Measurements from ENCODE around the gene ATXN3.

Gene ATXN3

GRCh38 chr14:92109490-92109889 lies 3.1 kb upstream of the ATXN3 start:
- CTCF ChIA-PET: interaction anchor here (1.3 to 5.8 kb wide), 2 partner anchors 11 to 26 kb away, joined by 3 to 134 read pairs; partner anchors contain the start of genes CPSF2 and NDUFB1
- no peak for TF ChIP-seq CTCF (IDR thresholded peaks at IDR 0.05; ENCODE audit: control extremely low read depth, extremely low read depth, low read depth, missing control alignments)
- POLR2A ChIA-PET: no interaction called here
- DNase-seq (ENCODE audit: extremely low spot score): no peak

GRCh38 chr14:92108345-92109254 lies 2.2 kb upstream of the ATXN3 start:
- POLR2A ChIA-PET: no interaction called here
- TF ChIP-seq CTCF (IDR thresholded peaks at IDR 0.05; ENCODE audit: control extremely low read depth, extremely low read depth, low read depth, missing control alignments): no peak
- CTCF ChIA-PET: interaction anchor here (1.3 to 5.8 kb wide), 4 partner anchors 11 to 68 kb away, joined by 3 to 134 read pairs (median 9); partner anchors contain the start of genes CPSF2, NDUFB1 and TRIP11
- DNase-seq (ENCODE audit: extremely low spot score): no peak

GRCh38 chr14:92105893-92106142 lies 564 bp downstream of the ATXN3 start:
- DNase-seq (ENCODE audit: extremely low spot score): no peak
- ChIA-PET CTCF (interaction anchor here (0.7 to 5.8 kb wide), 11 partner anchors 11 to 368 kb away, joined by 3 to 134 read pairs (median 3); partner anchors contain the start of genes CPSF2, NDUFB1 and TRIP11), POLR2A (interaction anchor here (1.0 to 1.3 kb wide), 2 partner anchors 17 to 65 kb away, joined by 5 to 8 read pairs; partner anchors contain the start of genes CPSF2 and TRIP11)
- TF ChIP-seq CTCF (IDR thresholded peaks at IDR 0.05; ENCODE audit: control extremely low read depth, extremely low read depth, low read depth, missing control alignments): no peak

DNA sequence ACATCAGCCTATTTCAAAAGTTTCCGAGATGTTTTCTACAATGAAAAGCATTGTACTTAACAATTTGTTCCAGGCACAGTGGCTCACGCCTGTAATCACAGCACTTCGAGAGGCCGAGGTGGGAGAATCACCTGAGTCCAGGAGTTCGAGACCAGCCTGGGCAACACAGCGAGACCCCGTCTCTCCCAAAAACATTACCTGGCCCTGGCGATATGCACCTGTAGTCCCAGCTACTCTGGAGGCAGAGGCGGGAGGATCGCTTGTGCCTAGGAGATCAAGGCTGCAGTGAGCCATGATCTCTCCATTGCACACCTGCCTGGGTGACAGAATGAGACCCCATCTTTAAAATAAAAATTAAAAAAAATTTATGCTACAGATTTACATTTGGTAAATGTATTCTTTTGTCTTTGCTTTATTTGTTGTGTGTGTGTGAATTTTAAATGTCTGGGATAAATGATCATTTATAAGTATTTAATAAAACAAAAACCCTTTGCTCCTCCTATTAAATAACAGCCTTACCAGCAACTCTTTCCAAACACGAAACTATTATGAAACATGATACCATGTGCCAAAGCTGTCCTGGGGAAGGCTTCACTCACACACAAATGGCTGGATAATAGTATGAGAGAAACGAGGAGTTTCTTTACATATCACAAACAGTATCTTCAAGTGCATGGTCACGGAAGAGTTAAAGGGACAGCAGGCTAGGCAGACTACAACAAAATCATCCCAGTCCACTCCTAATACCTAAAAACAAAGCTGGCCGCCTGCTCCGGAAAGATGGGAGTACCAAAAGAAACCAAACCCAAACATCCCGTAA lies 1.1 kb downstream of the ATXN3 start:
- TF ChIP-seq CTCF (IDR thresholded peaks at IDR 0.05; ENCODE audit: control extremely low read depth, extremely low read depth, low read depth, missing control alignments): no peak
- ChIA-PET CTCF (interaction anchor here (1.1 to 5.8 kb wide), 6 partner anchors 10 to 247 kb away, joined by 3 to 134 read pairs (median 6); partner anchors contain the start of genes CPSF2 and NDUFB1), POLR2A (interaction anchor here (1.3 kb wide), 1 partner anchor 17 kb away, joined by 8 read pairs; the partner anchor contains the start of gene CPSF2)
- DNase-seq (ENCODE audit: extremely low spot score): peak; percentile 33

- TF ChIP-seq CTCF (IDR thresholded peaks at IDR 0.05; ENCODE audit: control extremely low read depth, extremely low read depth, low read depth, missing control alignments): no peak
- DNase-seq (ENCODE audit: extremely low spot score): no peak
- POLR2A ChIA-PET: no interaction called here
- CTCF ChIA-PET: interaction anchor here (1.3 to 5.8 kb wide), 2 partner anchors 17 to 29 kb away, joined by 3 to 134 read pairs; partner anchors contain the start of genes CPSF2 and NDUFB1
Observed at GRCh38 chr14:92103363-92103989, 2.9 kb downstream of the ATXN3 start.

DNA sequence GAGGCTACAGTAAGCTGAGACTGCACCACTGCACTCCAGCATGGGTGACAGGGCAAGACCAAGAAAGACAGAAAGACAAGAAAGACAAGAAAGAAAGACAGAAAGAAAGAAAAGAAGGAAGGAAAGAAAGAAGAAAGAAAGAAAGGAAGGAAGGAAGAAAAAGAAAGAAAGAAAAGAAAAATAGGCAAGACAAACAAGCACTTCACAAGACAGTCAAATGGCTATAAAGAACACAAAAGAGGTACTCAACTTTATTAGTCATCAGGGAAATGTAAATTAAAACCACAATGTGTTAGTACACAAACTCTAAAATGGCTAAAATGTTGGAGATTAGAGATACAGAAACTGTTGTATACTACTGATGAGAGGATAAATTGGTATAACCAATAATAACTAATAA lies 6.6 kb downstream of the ATXN3 start:
- POLR2A ChIA-PET: no interaction called here

More for the DNA sequence above, 6.6 kb downstream of the ATXN3 start:
- CTCF ChIA-PET: interaction anchor here (1.2 kb wide), 1 partner anchor 103 kb away, joined by 4 read pairs; no protein-coding TSS in a partner anchor
- DNase-seq (ENCODE audit: extremely low spot score): no peak
- no peak for TF ChIP-seq CTCF (IDR thresholded peaks at IDR 0.05; ENCODE audit: control extremely low read depth, extremely low read depth, low read depth, missing control alignments)

Measured in GM10248 (cell line).